Activated T-cell treated with anti-CD3 and anti-CD28 coated beads, Interleukin-2, amount 50 U/mL, for 24 hours (primary cell): ENCODE results near the gene FGGY.
"Not testable (repeated sequence)": the region's sequence is repeated elsewhere in the genome, so short reads cannot be mapped to it uniquely, and the experiment has no call there.

Experiments
- DNase-seq: peaks from one replicate; pipeline ENCODE4 v3.0.0-alpha.2; 2020
- H3K27ac Mint-ChIP-seq: 2 replicates; pipeline ENCODE4 v1.8.0; 2020; ENCODE audit warnings: mild to moderate bottlenecking, mixed read lengths
- H3K27me3 Mint-ChIP-seq: 2 replicates; pipeline ENCODE4 v1.8.0; 2020; ENCODE audit warnings: mixed read lengths
- H3K36me3 Mint-ChIP-seq: 2 replicates; pipeline ENCODE4 v1.8.0; 2020; ENCODE audit warnings: low read depth, mixed read lengths
- H3K4me1 Mint-ChIP-seq: 2 replicates; pipeline ENCODE4 v1.8.0; 2020; ENCODE audit warnings: low read depth, mixed read lengths
- H3K4me3 Mint-ChIP-seq: 2 replicates; pipeline ENCODE4 v1.8.0; 2020; ENCODE audit warnings: mild to moderate bottlenecking, moderate library complexity, mixed read lengths
- H3K9me3 Mint-ChIP-seq: 2 replicates; pipeline ENCODE4 v1.8.0; 2020; ENCODE audit warnings: mixed read lengths

Gene FGGY, protein sequence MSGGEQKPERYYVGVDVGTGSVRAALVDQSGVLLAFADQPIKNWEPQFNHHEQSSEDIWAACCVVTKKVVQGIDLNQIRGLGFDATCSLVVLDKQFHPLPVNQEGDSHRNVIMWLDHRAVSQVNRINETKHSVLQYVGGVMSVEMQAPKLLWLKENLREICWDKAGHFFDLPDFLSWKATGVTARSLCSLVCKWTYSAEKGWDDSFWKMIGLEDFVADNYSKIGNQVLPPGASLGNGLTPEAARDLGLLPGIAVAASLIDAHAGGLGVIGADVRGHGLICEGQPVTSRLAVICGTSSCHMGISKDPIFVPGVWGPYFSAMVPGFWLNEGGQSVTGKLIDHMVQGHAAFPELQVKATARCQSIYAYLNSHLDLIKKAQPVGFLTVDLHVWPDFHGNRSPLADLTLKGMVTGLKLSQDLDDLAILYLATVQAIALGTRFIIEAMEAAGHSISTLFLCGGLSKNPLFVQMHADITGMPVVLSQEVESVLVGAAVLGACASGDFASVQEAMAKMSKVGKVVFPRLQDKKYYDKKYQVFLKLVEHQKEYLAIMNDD

DNA sequence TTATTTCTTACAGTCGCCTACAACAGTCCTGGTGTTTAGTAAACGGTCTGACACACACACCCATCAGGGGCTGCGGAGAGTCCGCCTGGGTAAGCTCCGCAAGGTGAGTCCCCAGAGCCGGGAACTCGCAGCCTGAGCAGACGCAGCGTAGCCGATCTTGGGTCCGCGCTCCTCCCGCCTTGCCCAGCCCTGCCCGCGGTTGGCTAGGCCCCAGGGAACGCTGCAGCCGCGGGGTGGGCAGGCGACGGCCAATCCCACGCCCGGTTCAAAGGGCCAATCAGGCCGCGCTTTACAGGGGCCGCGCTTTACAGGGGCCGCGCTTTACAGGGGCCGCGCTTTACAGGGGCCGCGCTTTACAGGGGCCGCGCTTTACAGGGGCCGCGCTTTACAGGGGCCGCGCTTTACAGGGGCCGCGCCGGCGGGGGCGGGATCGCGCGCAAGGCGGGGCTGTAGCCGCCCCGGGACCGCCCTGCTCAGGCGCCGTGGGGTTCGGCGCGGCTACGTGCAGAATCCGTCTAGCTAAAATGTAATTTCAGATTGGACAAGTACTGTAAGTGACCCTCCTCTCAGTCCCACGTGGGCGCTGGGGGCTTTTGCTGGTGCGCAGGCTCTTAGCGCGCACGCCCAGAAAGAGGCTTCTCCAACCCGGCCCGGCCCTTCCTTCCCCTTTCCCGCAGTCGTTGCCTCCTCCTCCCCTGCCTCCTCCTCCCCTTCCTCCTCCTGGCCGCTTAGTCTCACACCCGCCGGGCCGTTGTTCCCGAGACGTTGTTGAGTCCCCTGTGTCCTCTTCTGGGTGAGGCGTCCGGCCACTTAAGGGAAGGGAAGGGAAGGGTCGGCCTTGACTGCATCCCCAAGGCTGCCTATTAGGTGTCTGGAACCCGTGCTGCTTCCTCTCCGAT lies at the start of gene FGGY:
Gene FGGY, plus strand, starts transcription at position 737 of the 899 bp plus-strand sequence. CDS start 24,456 bp downstream, outside the sequence.
- Mint-ChIP-seq H3K9me3 (no peaks in the 10 kb centered on the region), H3K36me3 (peaks cover 7% of the 10 kb centered on the region), H3K4me1 (peaks cover 32% of the 10 kb centered on the region), H3K27ac (peak within 1 kb of the TSS; percentile 91), H3K4me3 (peak within 1 kb of the TSS; percentile 82), H3K27me3 (no peaks in the 10 kb centered on the region)
- peak; percentile 86 for DNase-seq

DNA sequence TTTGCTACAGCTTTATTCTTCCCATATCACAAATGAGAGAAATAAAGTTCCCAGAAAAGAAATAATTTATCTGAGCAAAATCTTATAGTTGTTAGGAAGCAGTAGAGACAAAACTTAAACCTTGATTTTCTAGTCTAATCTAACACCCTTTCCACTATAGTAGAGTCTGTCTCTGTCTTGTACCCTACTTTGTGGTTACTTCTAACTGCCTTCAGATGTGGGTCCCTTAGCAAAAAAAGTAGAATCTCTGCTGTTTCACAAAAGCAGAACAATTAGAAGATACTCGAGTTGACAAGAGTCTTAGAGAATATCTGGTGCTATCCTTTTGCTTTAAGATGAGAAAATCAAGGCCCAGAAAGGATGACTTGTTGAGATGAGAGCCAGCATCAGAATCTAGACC lies 48.1 kb upstream of the FGGY start:
- no peak overlapping the region for H3K27ac Mint-ChIP-seq
- H3K4me3 Mint-ChIP-seq: no peak overlapping the region
- no peaks in the 10 kb centered on the region for H3K36me3 Mint-ChIP-seq
- peaks cover 14% of the 10 kb centered on the region for H3K9me3 Mint-ChIP-seq
- H3K4me1 Mint-ChIP-seq: no peaks in the 10 kb centered on the region
- no peak for DNase-seq
- peaks cover 3% of the 10 kb centered on the region for H3K27me3 Mint-ChIP-seq

DNA sequence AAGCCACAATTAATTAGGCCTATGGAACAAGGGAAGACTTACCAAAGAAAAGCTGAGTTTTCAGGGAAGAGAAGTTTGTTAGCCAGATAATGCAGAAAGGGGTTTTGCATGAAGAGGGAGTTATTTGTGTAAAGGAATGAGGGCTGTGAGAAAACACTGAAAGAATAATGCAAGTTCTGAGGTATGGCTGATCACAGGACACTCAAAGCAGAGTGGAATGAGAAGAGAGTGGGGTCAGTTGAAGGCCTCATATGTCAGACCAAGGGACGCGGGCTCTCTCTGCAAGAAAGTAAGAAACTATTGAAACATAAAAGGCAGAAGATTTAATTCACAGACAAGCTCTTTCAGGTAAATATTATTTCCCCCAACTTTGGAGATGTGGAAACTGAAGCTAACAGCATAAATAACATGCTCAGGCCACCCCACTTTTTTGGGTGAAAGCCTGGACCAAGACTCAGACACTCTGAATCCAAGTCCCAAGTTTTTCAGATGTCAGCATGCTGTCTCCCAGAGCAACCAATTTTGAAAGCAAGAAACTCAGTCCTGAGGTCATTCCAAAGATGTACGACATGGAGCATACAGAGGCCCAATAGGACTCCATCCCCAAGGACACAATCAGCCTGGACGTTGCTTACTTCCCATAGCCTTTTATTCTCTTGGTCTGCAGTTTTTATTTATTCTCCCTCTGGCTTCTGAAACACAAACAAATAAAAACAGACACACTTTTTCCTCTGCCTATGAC lies 47.3 kb upstream of the FGGY start:
- Mint-ChIP-seq H3K9me3 (peaks cover 14% of the 10 kb centered on the region), H3K4me1 (no peaks in the 10 kb centered on the region), H3K27ac (no peak overlapping the region), H3K27me3 (peaks cover 3% of the 10 kb centered on the region), H3K36me3 (no peaks in the 10 kb centered on the region), H3K4me3 (no peak overlapping the region)
- DNase-seq: no peak

DNA sequence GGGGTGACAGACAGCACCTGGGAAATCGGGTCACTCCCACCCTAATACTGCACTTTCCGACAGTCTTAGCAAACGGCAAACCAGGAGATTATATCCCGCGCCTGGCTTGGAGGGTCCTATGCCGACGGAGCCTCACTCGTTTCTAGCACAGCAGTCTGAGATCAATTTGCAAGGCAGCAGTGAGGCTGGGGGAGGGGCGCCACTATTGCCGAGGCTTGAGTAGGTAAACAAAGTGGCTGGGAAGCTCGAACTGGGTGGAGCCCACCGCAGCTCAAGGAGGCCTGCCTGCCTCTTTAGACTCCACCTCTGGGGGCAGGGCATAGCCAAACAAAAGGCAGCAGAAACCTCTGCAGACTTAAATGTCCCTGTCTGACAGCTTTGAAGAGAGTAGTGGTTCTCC lies 45.8 kb upstream of the FGGY start:
- not testable (repeated sequence) for DNase-seq, H3K4me3 Mint-ChIP-seq, H3K4me1 Mint-ChIP-seq, H3K27ac Mint-ChIP-seq, H3K9me3 Mint-ChIP-seq, H3K36me3 Mint-ChIP-seq, H3K27me3 Mint-ChIP-seq

DNA sequence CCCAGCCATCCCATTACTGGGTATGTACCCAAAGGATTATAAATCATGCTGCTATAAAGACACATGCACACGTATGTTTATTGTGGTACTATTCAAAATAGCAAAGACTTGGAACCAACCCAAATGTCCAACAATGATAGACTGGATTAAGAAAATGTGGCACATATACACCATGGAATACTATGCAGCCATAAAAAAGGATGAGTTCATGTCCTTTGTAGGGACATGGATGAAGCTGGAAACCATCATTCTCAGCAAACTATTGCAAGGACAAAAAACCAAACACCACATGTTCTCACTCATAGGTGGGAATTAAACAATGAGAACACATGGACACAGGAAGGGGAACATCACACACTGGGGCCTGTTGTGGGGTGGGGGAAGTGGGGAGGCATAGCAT lies 40.5 kb upstream of the FGGY start:
- H3K9me3 Mint-ChIP-seq, DNase-seq, H3K27me3 Mint-ChIP-seq, H3K36me3 Mint-ChIP-seq, H3K27ac Mint-ChIP-seq, H3K4me1 Mint-ChIP-seq, H3K4me3 Mint-ChIP-seq: not testable (repeated sequence)

DNA sequence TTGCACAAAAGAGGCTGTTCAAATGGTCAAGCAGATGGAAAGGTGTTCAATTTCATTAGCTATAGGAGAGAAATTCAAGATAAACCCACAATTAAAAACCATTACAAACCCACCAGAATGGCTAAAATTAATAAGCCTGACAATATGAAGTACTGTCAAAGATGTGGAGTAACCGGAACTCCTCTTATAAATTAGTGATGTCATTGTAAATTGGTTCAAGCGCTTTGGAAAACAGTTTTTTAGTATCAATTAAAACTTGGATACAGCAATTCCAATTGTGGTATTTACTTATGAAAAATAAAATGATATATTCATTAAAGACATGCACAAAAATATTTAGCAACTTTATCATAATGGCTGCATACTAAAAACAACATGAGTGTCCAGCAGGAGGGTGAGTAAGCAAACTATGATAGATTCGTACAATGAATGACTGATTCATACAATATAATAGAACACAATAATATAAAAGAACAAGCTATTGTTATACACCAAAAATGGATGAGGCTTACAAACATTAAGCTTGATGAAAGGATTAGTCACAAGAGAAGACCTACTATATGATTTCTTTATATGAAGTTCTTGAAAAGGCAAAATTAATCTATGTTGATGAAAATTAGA lies 38.4 kb upstream of the FGGY start:
- Mint-ChIP-seq H3K27ac (no peak overlapping the region), H3K4me1 (no peaks in the 10 kb centered on the region), H3K27me3 (no peaks in the 10 kb centered on the region), H3K9me3 (no peaks in the 10 kb centered on the region), H3K4me3 (no peak overlapping the region), H3K36me3 (no peaks in the 10 kb centered on the region)
- DNase-seq: no peak

DNA sequence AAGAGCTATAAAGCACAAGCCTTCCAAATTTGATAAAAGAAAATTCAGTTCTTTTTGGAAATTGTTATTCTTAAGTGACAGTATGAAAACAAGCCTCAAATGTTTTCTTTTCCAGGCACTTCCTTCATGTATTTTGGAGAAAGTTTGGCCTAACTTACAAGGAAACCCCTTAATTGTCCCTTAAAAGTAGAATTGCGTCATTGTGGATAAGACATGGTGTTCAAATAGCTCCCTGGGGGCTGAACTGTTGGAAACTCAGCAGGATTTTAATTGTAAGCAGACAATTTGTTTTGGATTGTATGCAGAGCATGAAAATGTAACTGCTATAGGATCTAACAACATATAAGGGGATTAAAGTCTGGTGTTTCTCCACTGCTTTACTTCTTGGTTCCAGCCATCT lies 35.4 kb upstream of the FGGY start:
- H3K27me3 Mint-ChIP-seq: no peaks in the 10 kb centered on the region
- H3K4me3 Mint-ChIP-seq: no peak overlapping the region
- H3K4me1 Mint-ChIP-seq: no peaks in the 10 kb centered on the region
- H3K9me3 Mint-ChIP-seq: no peaks in the 10 kb centered on the region
- no peak overlapping the region for H3K27ac Mint-ChIP-seq
- no peak for DNase-seq
- no peaks in the 10 kb centered on the region for H3K36me3 Mint-ChIP-seq

DNA sequence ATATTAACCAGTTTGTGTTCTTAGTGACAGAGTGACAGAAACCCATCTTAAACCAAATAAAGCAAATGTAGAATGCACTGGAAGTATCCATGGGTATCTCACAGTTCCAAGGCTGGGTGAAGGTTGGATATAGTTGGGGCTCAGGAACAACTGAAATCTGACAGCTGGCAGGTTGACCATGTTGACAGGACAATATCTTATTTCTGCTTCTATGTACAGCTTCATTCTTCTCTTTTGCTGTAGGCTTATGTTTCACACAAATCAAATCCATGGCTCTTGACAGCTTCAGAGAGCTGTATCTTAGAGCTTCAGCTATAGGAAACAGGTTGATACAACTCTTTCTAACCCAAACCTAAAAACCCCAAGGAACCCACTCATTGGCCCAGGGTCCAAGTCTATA lies 34.3 kb upstream of the FGGY start:
- no peak for DNase-seq
- H3K27me3 Mint-ChIP-seq: no peaks in the 10 kb centered on the region

DNA sequence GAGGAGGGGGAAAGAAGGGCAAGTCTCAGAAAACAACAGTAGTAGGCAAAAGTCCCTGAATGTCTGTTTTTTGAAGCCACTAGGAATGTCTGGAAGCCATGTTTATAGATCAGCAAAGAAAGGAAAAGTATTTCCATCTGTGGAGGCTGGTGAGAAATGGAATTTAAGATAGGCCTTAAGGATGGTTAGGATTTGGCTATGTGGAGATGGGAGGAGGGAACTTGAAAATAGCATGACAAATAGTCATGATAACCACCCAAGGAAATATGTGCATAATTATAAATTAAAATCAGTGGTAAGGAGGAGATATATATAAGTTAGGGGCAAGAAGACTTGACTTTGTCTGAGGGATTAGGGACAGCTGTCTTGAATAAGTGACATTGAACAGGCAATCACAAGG lies 33.8 kb upstream of the FGGY start:
- H3K4me1 Mint-ChIP-seq: no peaks in the 10 kb centered on the region
- no peak overlapping the region for H3K27ac Mint-ChIP-seq
- H3K36me3 Mint-ChIP-seq: no peaks in the 10 kb centered on the region
- no peak overlapping the region for H3K4me3 Mint-ChIP-seq
- peaks cover 2% of the 10 kb centered on the region for H3K27me3 Mint-ChIP-seq
- DNase-seq: no peak
- H3K9me3 Mint-ChIP-seq: no peaks in the 10 kb centered on the region

More for the DNA sequence above, 34.3 kb upstream of the FGGY start:
- Mint-ChIP-seq H3K4me1 (no peaks in the 10 kb centered on the region), H3K9me3 (no peaks in the 10 kb centered on the region), H3K4me3 (no peak overlapping the region), H3K27ac (no peak overlapping the region), H3K36me3 (no peaks in the 10 kb centered on the region)

DNA sequence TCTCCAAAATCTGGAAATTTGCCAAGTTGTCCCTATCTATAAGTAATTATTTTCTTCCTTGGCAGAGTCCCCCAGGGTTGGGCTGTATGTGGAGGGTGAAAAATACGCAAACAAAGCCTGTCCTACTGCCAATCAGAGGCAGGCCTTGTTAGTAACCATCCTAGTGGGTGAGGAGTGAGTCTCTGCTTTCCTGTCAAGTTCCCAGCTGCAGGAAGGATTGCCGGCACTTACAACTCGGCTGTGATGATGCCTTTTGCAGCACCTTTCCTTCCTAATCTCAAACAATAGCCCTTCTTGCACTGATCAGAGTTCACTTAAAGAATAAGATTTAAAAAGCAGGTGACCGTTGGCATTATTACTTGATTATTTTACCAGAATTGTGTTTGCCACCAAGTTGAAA lies 31.3 kb upstream of the FGGY start:
- Mint-ChIP-seq H3K9me3 (no peaks in the 10 kb centered on the region), H3K4me1 (no peaks in the 10 kb centered on the region), H3K27ac (no peak overlapping the region)

DNA sequence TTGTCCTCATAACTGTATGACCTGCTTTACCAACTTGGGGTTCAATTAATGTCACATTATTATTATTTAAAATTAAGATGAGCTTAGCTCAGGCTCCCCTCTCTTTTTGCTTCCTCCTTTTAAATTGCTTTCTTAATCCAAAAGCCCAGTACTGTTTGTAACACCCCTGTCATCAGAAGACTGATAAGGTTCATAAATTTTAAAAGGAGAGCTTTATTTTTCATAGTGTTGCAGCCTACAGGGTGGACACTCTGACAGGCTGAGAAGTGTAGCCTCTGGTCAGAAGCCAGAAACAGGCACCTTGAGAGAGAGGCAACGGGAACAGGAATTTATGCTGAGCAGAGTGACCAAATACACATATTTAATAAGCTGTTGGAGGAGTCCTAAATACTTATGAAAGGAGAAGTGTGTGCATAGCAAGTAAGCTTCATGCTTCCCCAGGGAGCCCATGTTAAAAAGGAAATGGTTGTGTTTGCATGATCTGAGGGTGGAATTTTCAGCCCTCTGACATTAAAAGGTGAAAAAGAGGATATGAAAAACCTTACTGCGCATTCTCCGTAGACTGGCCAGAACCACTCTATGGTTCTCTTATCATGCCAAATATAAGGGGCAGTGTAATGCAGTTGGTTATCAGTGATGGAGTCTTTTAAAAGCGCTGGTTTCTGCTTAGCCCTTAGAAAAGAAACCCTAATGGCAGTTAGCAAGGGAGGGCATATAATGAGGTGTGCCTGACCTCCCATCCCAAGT lies 30.5 kb upstream of the FGGY start:
- no peak overlapping the region for H3K27ac Mint-ChIP-seq
- no peaks in the 10 kb centered on the region for H3K4me1 Mint-ChIP-seq
- H3K36me3 Mint-ChIP-seq: no peaks in the 10 kb centered on the region
- H3K27me3 Mint-ChIP-seq: peaks cover 20% of the 10 kb centered on the region
- no peaks in the 10 kb centered on the region for H3K9me3 Mint-ChIP-seq
- no peak for DNase-seq
- no peak overlapping the region for H3K4me3 Mint-ChIP-seq

More for the DNA sequence above, 31.3 kb upstream of the FGGY start:
- Mint-ChIP-seq H3K4me3 (no peak overlapping the region), H3K36me3 (no peaks in the 10 kb centered on the region), H3K27me3 (peaks cover 15% of the 10 kb centered on the region)
- no peak for DNase-seq

DNA sequence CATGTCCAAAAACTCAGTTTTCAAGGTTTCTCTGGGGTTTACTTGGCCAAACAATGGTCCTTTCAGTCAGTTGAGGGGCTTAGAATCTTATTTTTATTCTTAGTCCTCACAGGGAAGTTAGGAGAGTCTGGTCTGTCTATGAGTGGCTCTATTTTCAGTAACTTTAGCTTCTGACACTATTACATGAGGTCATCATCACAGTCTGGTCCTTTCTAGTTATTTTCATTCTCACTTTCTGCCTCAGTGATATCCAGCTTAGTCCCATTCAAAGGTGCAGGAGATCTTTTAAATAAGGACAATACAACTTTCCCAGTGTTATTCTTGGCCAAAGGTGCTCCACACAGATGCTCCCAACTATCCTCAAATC lies 30.0 kb upstream of the FGGY start:
- Mint-ChIP-seq H3K4me3 (no peak overlapping the region), H3K27me3 (peaks cover 20% of the 10 kb centered on the region), H3K36me3 (no peaks in the 10 kb centered on the region), H3K9me3 (no peaks in the 10 kb centered on the region), H3K27ac (no peak overlapping the region), H3K4me1 (peaks cover 1% of the 10 kb centered on the region)
- no peak for DNase-seq

DNA sequence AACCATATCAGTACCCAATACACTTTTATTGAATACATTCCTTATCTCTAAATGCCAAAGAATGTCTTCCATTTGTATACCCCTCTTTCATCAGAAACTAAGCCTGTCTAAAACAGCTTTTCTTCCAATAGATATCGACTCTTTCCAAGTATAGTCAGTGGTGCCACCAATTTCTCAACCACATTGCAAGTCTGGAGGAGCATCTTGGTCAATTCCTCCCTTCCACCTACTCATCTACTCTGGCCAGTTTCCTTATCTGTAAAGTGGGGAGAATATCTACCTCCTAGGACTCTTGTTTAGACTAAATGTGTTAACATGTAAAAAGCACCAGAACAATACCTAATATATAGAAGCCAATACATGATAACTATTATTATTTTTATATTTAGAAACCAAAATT lies 28.5 kb upstream of the FGGY start:
- Mint-ChIP-seq H3K4me1 (peaks cover 10% of the 10 kb centered on the region), H3K9me3 (no peaks in the 10 kb centered on the region), H3K4me3 (no peak overlapping the region), H3K36me3 (no peaks in the 10 kb centered on the region), H3K27me3 (peaks cover 26% of the 10 kb centered on the region), H3K27ac (no peak overlapping the region)
- no peak for DNase-seq
